ENCODE data around the gene LYRM4. TPM values are rescaled to one million over a fixed set of nuclear protein-coding genes. Genes with fewer than 3 reads are reported as not detected.
A peak's percentile ranks its signal among the peaks of the same experiment; 100 is the strongest.

LYRM4 gene
- polyA plus RNA-seq, 1 donor (not counting 4 experiments of a cell fraction or from before 2014, with no cell fraction given): 41.1 TPM

- dilution Hi-C loops (cut with MboI; ENCODE audit: extremely low pct_ligation_motif_present, low sequenced_read_pairs): no loop called here
- no peak overlapping the region for H3K4me3 ChIP-seq (ENCODE audit: control insufficient read depth in 2 of 3, extremely low read depth in 1 of 3, insufficient read depth in 2 of 3, low read depth in 1 of 3, low read length in 3 of 3)
- peaks cover 13% of the 10 kb centered on the region for H3K4me1 ChIP-seq (ENCODE audit: control insufficient read depth, extremely low read depth, insufficient read depth, low read length)
- H3K79me2 ChIP-seq (ENCODE audit: control insufficient read depth, insufficient read depth, low read length): no peaks in the 10 kb centered on the region
- H3K27me3 ChIP-seq (ENCODE audit: control insufficient read depth, extremely low read depth, insufficient read depth, low read length): no peaks in the 10 kb centered on the region
- H3K9me1 ChIP-seq (ENCODE audit: control insufficient read depth, extremely low read depth, insufficient read depth, low read length): no peaks in the 10 kb centered on the region
- H3K36me3 ChIP-seq (ENCODE audit: control insufficient read depth in 2 of 2, extremely low read depth in 1 of 2, insufficient read depth in 2 of 2, low read length in 2 of 2): no peaks in the 10 kb centered on the region
- H4K20me1 ChIP-seq (ENCODE audit: control insufficient read depth, extremely low read depth, insufficient read depth, low read length): no peaks in the 10 kb centered on the region
- H3K9me3 ChIP-seq (ENCODE audit: control insufficient read depth, low read depth, low read length): no peaks in the 10 kb centered on the region
- DNase-seq (ENCODE audit: low read depth, low spot score) (no peak), FAIRE-seq (no peak)
- H3K4me2 ChIP-seq (ENCODE audit: control insufficient read depth, extremely low read depth, insufficient read depth, low read depth, low read length): no peak overlapping the region
- H2AFZ ChIP-seq (ENCODE audit: control insufficient read depth, low read length): no peak overlapping the region
- H3K9ac ChIP-seq (ENCODE audit: control insufficient read depth, extremely low read depth, insufficient read depth, low read length): no peak overlapping the region
- TF ChIP-seq CTCF (optimal IDR thresholded peaks at IDR 0.05 in 1 of 3, IDR thresholded peaks at IDR 0.05 in 1 of 3, conservative IDR thresholded peaks at IDR 0.05 in 1 of 3; ENCODE audit: extremely low read depth in 1 of 3, insufficient read depth in 2 of 3, low read length in 3 of 3): peak; percentile 47 to 55 (median 51)
- no peak for TF ChIP-seq EZH2 (IDR thresholded peaks at IDR 0.05; ENCODE audit: low read length)
- H3K27ac ChIP-seq (ENCODE audit: control insufficient read depth, insufficient read depth, low read length): no peak overlapping the region
Observed at GRCh38 chr6:5174756-5175549, 85.8 kb downstream of the LYRM4 start.

- dilution Hi-C loops (cut with MboI; ENCODE audit: extremely low pct_ligation_motif_present, low sequenced_read_pairs): no loop called here
- no peak overlapping the region for H3K9ac ChIP-seq (ENCODE audit: control insufficient read depth, extremely low read depth, insufficient read depth, low read length)
- H3K36me3 ChIP-seq (ENCODE audit: control insufficient read depth in 2 of 2, extremely low read depth in 1 of 2, insufficient read depth in 2 of 2, low read length in 2 of 2): no peaks in the 10 kb centered on the region
- no peaks in the 10 kb centered on the region for H3K27me3 ChIP-seq (ENCODE audit: control insufficient read depth, extremely low read depth, insufficient read depth, low read length)
- H3K27ac ChIP-seq (ENCODE audit: control insufficient read depth, insufficient read depth, low read length): no peak overlapping the region
- FAIRE-seq: no peak
- no peak overlapping the region for H3K4me3 ChIP-seq (ENCODE audit: control insufficient read depth in 2 of 3, extremely low read depth in 1 of 3, insufficient read depth in 2 of 3, low read depth in 1 of 3, low read length in 3 of 3)
- H3K79me2 ChIP-seq (ENCODE audit: control insufficient read depth, insufficient read depth, low read length): no peaks in the 10 kb centered on the region
- H3K9me1 ChIP-seq (ENCODE audit: control insufficient read depth, extremely low read depth, insufficient read depth, low read length): no peaks in the 10 kb centered on the region
- no peak for DNase-seq (ENCODE audit: low read depth, low spot score)
- no peaks in the 10 kb centered on the region for H4K20me1 ChIP-seq (ENCODE audit: control insufficient read depth, extremely low read depth, insufficient read depth, low read length)
- H2AFZ ChIP-seq (ENCODE audit: control insufficient read depth, low read length): no peak overlapping the region
- no peak overlapping the region for H3K4me2 ChIP-seq (ENCODE audit: control insufficient read depth, extremely low read depth, insufficient read depth, low read depth, low read length)
- TF ChIP-seq CTCF (optimal IDR thresholded peaks at IDR 0.05 in 1 of 3, IDR thresholded peaks at IDR 0.05 in 1 of 3, conservative IDR thresholded peaks at IDR 0.05 in 1 of 3; ENCODE audit: extremely low read depth in 1 of 3, insufficient read depth in 2 of 3, low read length in 3 of 3) (no peak), EZH2 (IDR thresholded peaks at IDR 0.05; ENCODE audit: low read length) (no peak)
- H3K9me3 ChIP-seq (ENCODE audit: control insufficient read depth, low read depth, low read length): no peaks in the 10 kb centered on the region
- peaks cover 13% of the 10 kb centered on the region for H3K4me1 ChIP-seq (ENCODE audit: control insufficient read depth, extremely low read depth, insufficient read depth, low read length)
Observed at GRCh38 chr6:5174244-5174643, 86.5 kb downstream of the LYRM4 start.
